ENCODE results near the gene SLC7A11. TPM values are rescaled to one million over a fixed set of nuclear protein-coding genes. Genes with fewer than 3 reads are reported as not detected.

SLC7A11 gene
- total and polyA plus RNA-seq, 2 experiments from 2014 or later = 5.1 to 24.3 TPM

- H3K4me2 ChIP-seq = no peak overlapping the region
- no peak for TF ChIP-seq CTCF (IDR thresholded peaks at IDR 0.05; ENCODE audit: poor library complexity)
- TF ChIP-seq EZH2phosphoT487 (IDR thresholded peaks at IDR 0.05; ENCODE audit: low read depth, severe bottlenecking, unreplicated experiment) = no peak
- no peak for TF ChIP-seq EZH2 (IDR thresholded peaks at IDR 0.05; ENCODE audit: borderline replicate concordance)
- peaks cover 6% of the 10 kb centered on the region for H3K79me2 ChIP-seq
- H3K27ac ChIP-seq = no peak overlapping the region
- H3K4me1 ChIP-seq (ENCODE audit: insufficient read depth) = peaks cover 5% of the 10 kb centered on the region
- H4K20me1 ChIP-seq (ENCODE audit: insufficient read depth, poor library complexity, severe bottlenecking) = no peaks in the 10 kb centered on the region
- H3K27me3 ChIP-seq = no peaks in the 10 kb centered on the region
- H2AFZ ChIP-seq = no peak overlapping the region
- no peaks in the 10 kb centered on the region for H3K36me3 ChIP-seq (replicated peaks; ENCODE audit: insufficient read depth, low read depth)
- WGBS (ENCODE audit: low lambda C conversion rate, missing lambda C conversion rate) = 100% methylated on average over 9 of the region's 9 CpGs
- no peak overlapping the region for H3K4me3 ChIP-seq
- no peak for DNase-seq (ENCODE audit: low spot score)
- H3K9me3 ChIP-seq (ENCODE audit: low read depth) = no peaks in the 10 kb centered on the region
- H3K9me2 ChIP-seq (replicated peaks; ENCODE audit: insufficient read depth) = no peaks in the 10 kb centered on the region
Measured at GRCh38 chr4:138233313-138234034, 8.7 kb downstream of the SLC7A11 start.

GRCh38 chr4:138232364-138232763 lies 9.8 kb downstream of the SLC7A11 start:
- no peak for TF ChIP-seq EZH2phosphoT487 (IDR thresholded peaks at IDR 0.05; ENCODE audit: low read depth, severe bottlenecking, unreplicated experiment)
- no peak for TF ChIP-seq CTCF (IDR thresholded peaks at IDR 0.05; ENCODE audit: poor library complexity)
- TF ChIP-seq EZH2 (IDR thresholded peaks at IDR 0.05; ENCODE audit: borderline replicate concordance) = no peak
- Histone ChIP-seq H3K4me1 (ENCODE audit: insufficient read depth) (peaks cover 5% of the 10 kb centered on the region), H3K27ac (no peak overlapping the region), H3K36me3 (replicated peaks; ENCODE audit: insufficient read depth, low read depth) (no peaks in the 10 kb centered on the region), H3K4me2 (no peak overlapping the region), H3K27me3 (no peaks in the 10 kb centered on the region), H3K4me3 (no peak overlapping the region), H4K20me1 (ENCODE audit: insufficient read depth, poor library complexity, severe bottlenecking) (no peaks in the 10 kb centered on the region), H3K79me2 (no peaks in the 10 kb centered on the region), H3K9me3 (ENCODE audit: low read depth) (no peaks in the 10 kb centered on the region), H3K9me2 (replicated peaks; ENCODE audit: insufficient read depth) (no peaks in the 10 kb centered on the region), H2AFZ (no peak overlapping the region)
- 88% methylated on average over 1 of the region's 1 CpG for WGBS (ENCODE audit: low lambda C conversion rate, missing lambda C conversion rate)
- DNase-seq (ENCODE audit: low spot score) = no peak

GRCh38 chr4:138230048-138230447 lies 12.1 kb downstream of the SLC7A11 start:
- H3K4me2 ChIP-seq = no peak overlapping the region
- no peaks in the 10 kb centered on the region for H4K20me1 ChIP-seq (ENCODE audit: insufficient read depth, poor library complexity, severe bottlenecking)
- no peak overlapping the region for H2AFZ ChIP-seq
- H3K9me3 ChIP-seq (ENCODE audit: low read depth) = no peaks in the 10 kb centered on the region
- no peak overlapping the region for H3K27ac ChIP-seq
- no peaks in the 10 kb centered on the region for H3K36me3 ChIP-seq (replicated peaks; ENCODE audit: insufficient read depth, low read depth)
- WGBS (ENCODE audit: low lambda C conversion rate, missing lambda C conversion rate) = 90% methylated on average over 3 of the region's 3 CpGs
- H3K9me2 ChIP-seq (replicated peaks; ENCODE audit: insufficient read depth) = no peaks in the 10 kb centered on the region
- TF ChIP-seq CTCF (IDR thresholded peaks at IDR 0.05; ENCODE audit: poor library complexity) (no peak), EZH2phosphoT487 (IDR thresholded peaks at IDR 0.05; ENCODE audit: low read depth, severe bottlenecking, unreplicated experiment) (no peak), EZH2 (IDR thresholded peaks at IDR 0.05; ENCODE audit: borderline replicate concordance) (no peak)
- no peaks in the 10 kb centered on the region for H3K79me2 ChIP-seq
- DNase-seq (ENCODE audit: low spot score) = no peak
- no peaks in the 10 kb centered on the region for H3K27me3 ChIP-seq
- H3K4me1 ChIP-seq (ENCODE audit: insufficient read depth) = peaks cover under 1% of the 10 kb centered on the region
- H3K4me3 ChIP-seq = no peak overlapping the region
